SK-N-SH treated with all-trans-retinoic acid at 6 μM for 48 hours (cell line): Measurements from ENCODE around the gene ADAMTS17.

Experiments
- ATAC-seq: fragments of 200-7000 bp; cut with Tn5 transposase; 3 replicates; pipeline ENCODE4 v1.9.1; 2020; ENCODE audit warnings: mild to moderate bottlenecking, moderate library complexity
- ARNTL ChIP-seq: fragments of 450-650 bp; formaldehyde crosslinking; IDR thresholded peaks from 2 replicates; pipeline ENCODE4 v1.5.0; 2020; ENCODE audit warnings: low read depth, mild to moderate bottlenecking, moderate library complexity, borderline replicate concordance
- CREB5 ChIP-seq: fragments of 250-450 bp; sonication (Bioruptor Pico); IDR thresholded peaks from 2 replicates; pipeline ENCODE4 v1.5.1; 2020; ENCODE audit warnings: low read depth, mild to moderate bottlenecking, moderate library complexity
- ESRRG ChIP-seq: fragments of 250-450 bp; sonication (Bioruptor Pico); IDR thresholded peaks from 2 replicates; pipeline ENCODE4 v1.6.1; 2021; ENCODE audit warnings: mild to moderate bottlenecking
- GLIS3 ChIP-seq: fragments of 250-450 bp; sonication (Bioruptor Pico); IDR thresholded peaks from 2 replicates; pipeline ENCODE4 v1.5.0; 2020; ENCODE audit warnings: mild to moderate bottlenecking, moderate library complexity
- ISL1 ChIP-seq: fragments of 250-450 bp; sonication (Bioruptor Pico); IDR thresholded peaks from 2 replicates; pipeline ENCODE4 v2.1.2; 2022; ENCODE audit warnings: mild to moderate bottlenecking, moderate library complexity
- OSR1 ChIP-seq: fragments of 250-450 bp; sonication (Bioruptor Pico); IDR thresholded peaks from 2 replicates; pipeline ENCODE4 v1.8.0; 2022; ENCODE audit warnings: moderate library complexity, mild to moderate bottlenecking, inconsistent platforms
- PATZ1 ChIP-seq: fragments of 250-450 bp; sonication (Bioruptor Pico); IDR thresholded peaks from 2 replicates; pipeline ENCODE4 v1.8.0; 2020; ENCODE audit warnings: mild to moderate bottlenecking, moderate library complexity, borderline replicate concordance
- POU6F1 ChIP-seq: fragments of 250-450 bp; sonication (Bioruptor Pico); IDR thresholded peaks from 2 replicates; pipeline ENCODE4 v1.8.0; 2021; ENCODE audit warnings: low read depth, mild to moderate bottlenecking, moderate library complexity, borderline replicate concordance
- PPARA ChIP-seq: fragments of 250-450 bp; sonication (Bioruptor Pico); IDR thresholded peaks from 2 replicates; pipeline ENCODE4 v1.5.0; 2020; ENCODE audit warnings: mild to moderate bottlenecking, borderline replicate concordance
- RARB ChIP-seq: fragments of 250-450 bp; sonication (Bioruptor Pico); IDR thresholded peaks from 2 replicates; pipeline ENCODE4 v1.8.0; 2021; ENCODE audit warnings: mild to moderate bottlenecking, moderate library complexity
- TOX ChIP-seq: fragments of 250-450 bp; sonication (Bioruptor Pico); IDR thresholded peaks from 2 replicates; pipeline ENCODE4 v1.8.0; 2021; ENCODE audit warnings: mild to moderate bottlenecking, moderate library complexity, borderline replicate concordance
- TSHZ2 ChIP-seq: fragments of 250-450 bp; sonication (Bioruptor Pico); IDR thresholded peaks from 2 replicates; pipeline ENCODE4 v1.5.0; 2020; ENCODE audit warnings: mild to moderate bottlenecking, moderate library complexity
- ZFP30 ChIP-seq: fragments of 450-650 bp; formaldehyde crosslinking; IDR thresholded peaks from 2 replicates; pipeline ENCODE4 v1.5.0; 2022; ENCODE audit warnings: mild to moderate bottlenecking, moderate library complexity
- ZNF70 ChIP-seq: fragments of 450-650 bp; formaldehyde crosslinking; IDR thresholded peaks from 2 replicates; pipeline ENCODE4 v1.5.0; 2020; ENCODE audit warnings: mild to moderate bottlenecking, moderate library complexity
- ZNF8 ChIP-seq: fragments of 450-650 bp; formaldehyde crosslinking; IDR thresholded peaks from 2 replicates; pipeline ENCODE4 v1.5.0; 2020; ENCODE audit warnings: mild to moderate bottlenecking, moderate library complexity

The ADAMTS17 gene

GRCh38 chr15:100277087-100277855 lies 64.5 kb downstream of the ADAMTS17 start:
- ATAC-seq, result no peak
- TF ChIP-seq ZFP30 (no peak), TSHZ2 (CRISPR knock-in tag) (no peak), POU6F1 (CRISPR knock-in tag) (no peak), PATZ1 (CRISPR knock-in tag) (no peak), ARNTL (CRISPR knock-in tag) (no peak), OSR1 (CRISPR knock-in tag) (no peak), CREB5 (CRISPR knock-in tag) (no peak), GLIS3 (CRISPR knock-in tag) (no peak)

- TF ChIP-seq ISL1 (no peak), ARNTL (CRISPR knock-in tag) (no peak), RARB (no peak), TOX (CRISPR knock-in tag) (no peak), ZNF8 (no peak), ESRRG (CRISPR knock-in tag) (no peak), PPARA (CRISPR knock-in tag) (no peak)
- TF ChIP-seq, all 23 proteins: peak for 0
- ATAC-seq, result no peak
Measured at GRCh38 chr15:100276506-100276905, 65.3 kb downstream of the ADAMTS17 start.

- no peak for ATAC-seq
- no peak for TF ChIP-seq PATZ1 (CRISPR knock-in tag)
- no peak for TF ChIP-seq ZFP30
- no peak for TF ChIP-seq ARNTL (CRISPR knock-in tag)
Measured at GRCh38 chr15:100275641-100276040, 66.1 kb downstream of the ADAMTS17 start.

GRCh38 chr15:100269831-100270230 lies 71.9 kb downstream of the ADAMTS17 start:
- no peak for TF ChIP-seq ZNF70 (CRISPR knock-in tag)
- TF ChIP-seq PPARA (CRISPR knock-in tag), result no peak
- no peak for TF ChIP-seq ZNF8
- TF ChIP-seq TOX (CRISPR knock-in tag), result no peak
- no peak for TF ChIP-seq TSHZ2 (CRISPR knock-in tag)
- TF ChIP-seq CREB5 (CRISPR knock-in tag), result no peak
- no peak for TF ChIP-seq ZFP30
- TF ChIP-seq, all 23 proteins: peak for 0
- no peak for ATAC-seq
